Lower lobe of right lung (tissue), 2 donors: Measurements from ENCODE around the gene PEX3. TPM values are rescaled to one million over a fixed set of nuclear protein-coding genes. Genes with fewer than 3 reads are reported as not detected.

Experiments
- ATAC-seq, 2 donors: fragments of 200-7000 bp; cut with Tn5 transposase; one replicate each; pipeline ENCODE4 v1.9.1; 2020 to 2022; ENCODE audit warnings: mild to moderate bottlenecking in 2 of 2, moderate library complexity in 2 of 2
- DNase-seq: peaks from one replicate; pipeline ENCODE4 v3.0.0-alpha.2; 2020
- H3K27ac ChIP-seq: fragments of 200-600 bp; one replicate; pipeline ENCODE4 v1.8.0; 2022
- H3K27me3 ChIP-seq: fragments of 200-600 bp; one replicate; pipeline ENCODE4 v1.8.0; 2022; ENCODE audit warnings: low read depth
- H3K36me3 ChIP-seq: fragments of 200-600 bp; one replicate; pipeline ENCODE4 v1.8.0; 2022; ENCODE audit warnings: mild to moderate bottlenecking
- H3K4me1 ChIP-seq: fragments of 200-600 bp; one replicate; pipeline ENCODE4 v1.8.0; 2022
- H3K4me3 ChIP-seq: fragments of 200-600 bp; one replicate; pipeline ENCODE4 v1.8.0; 2022; ENCODE audit warnings: mild to moderate bottlenecking
- H3K9me3 ChIP-seq: fragments of 200-600 bp; one replicate; pipeline ENCODE4 v1.8.0; 2022
- CTCF ChIP-seq: fragments of 200-600 bp; IDR thresholded peaks from one replicate; pipeline ENCODE4 v1.8.0; 2022; ENCODE audit warnings: antibody characterized with exemption, mild to moderate bottlenecking
- intact Hi-C: fragments of 100-400 bp; cut with DNase I; formaldehyde crosslinking; loops from one replicate; pipeline ENCODE4 v1.11.0; 2022
- total RNA-seq: library from RNA; stranded (reverse); fragmentation: NEBNext Ultra II Directional; extraction: Animal tissue kit (Norgen Biotek cat#: 25700); gene quantifications from one replicate; pipeline ENCODE4 v1.2.1, GENCODE V29; 2021
- donor health status: DM: no; HTN: yes; CAD: no; lungs with severe emphysema.

The PEX3 gene
- total RNA-seq, 1 donor from 2014 or later: 14.7 TPM

- H3K36me3 ChIP-seq: no peaks in the 10 kb centered on the region
- H3K27ac ChIP-seq: peak overlapping the region; percentile 82
- peaks cover 18% of the 10 kb centered on the region for H3K4me1 ChIP-seq
- H3K27me3 ChIP-seq: no peaks in the 10 kb centered on the region
- ATAC-seq: no peak
- no peak for TF ChIP-seq CTCF
- H3K4me3 ChIP-seq: peak overlapping the region; percentile 79
- H3K9me3 ChIP-seq: no peaks in the 10 kb centered on the region
- no peak for DNase-seq
- intact Hi-C loops: no loop called here
These were observed 1.4 kb upstream of the PEX3 start for GRCh38 chr6:143449082-143449713.

- no peak for DNase-seq
These were observed 722 bp upstream of the PEX3 start for GRCh38 chr6:143449714-143450452.

GRCh38 chr6:143451531-143451930 lies 926 bp downstream of the PEX3 start:
- H3K36me3 ChIP-seq: no peaks in the 10 kb centered on the region
- DNase-seq (no peak), ATAC-seq (no peak)
- no peaks in the 10 kb centered on the region for H3K27me3 ChIP-seq
- peak overlapping the region; percentile 79 for H3K4me3 ChIP-seq
- intact Hi-C loops: no loop called here
- no peaks in the 10 kb centered on the region for H3K9me3 ChIP-seq
- peak overlapping the region; percentile 82 for H3K27ac ChIP-seq
- H3K4me1 ChIP-seq: peaks cover 18% of the 10 kb centered on the region
- TF ChIP-seq CTCF: no peak

More at GRCh38 chr6:143449714-143450452, 722 bp upstream of the PEX3 start:
- H3K4me3 ChIP-seq: peak overlapping the region; percentile 79
- H3K4me1 ChIP-seq: peaks cover 18% of the 10 kb centered on the region
- no peaks in the 10 kb centered on the region for H3K9me3 ChIP-seq
- no peaks in the 10 kb centered on the region for H3K27me3 ChIP-seq
- H3K27ac ChIP-seq: peak overlapping the region; percentile 82
- H3K36me3 ChIP-seq: no peaks in the 10 kb centered on the region
- peak; percentile 3 to 22 for ATAC-seq
- no peak for TF ChIP-seq CTCF
- intact Hi-C loops: no loop called here

DNA sequence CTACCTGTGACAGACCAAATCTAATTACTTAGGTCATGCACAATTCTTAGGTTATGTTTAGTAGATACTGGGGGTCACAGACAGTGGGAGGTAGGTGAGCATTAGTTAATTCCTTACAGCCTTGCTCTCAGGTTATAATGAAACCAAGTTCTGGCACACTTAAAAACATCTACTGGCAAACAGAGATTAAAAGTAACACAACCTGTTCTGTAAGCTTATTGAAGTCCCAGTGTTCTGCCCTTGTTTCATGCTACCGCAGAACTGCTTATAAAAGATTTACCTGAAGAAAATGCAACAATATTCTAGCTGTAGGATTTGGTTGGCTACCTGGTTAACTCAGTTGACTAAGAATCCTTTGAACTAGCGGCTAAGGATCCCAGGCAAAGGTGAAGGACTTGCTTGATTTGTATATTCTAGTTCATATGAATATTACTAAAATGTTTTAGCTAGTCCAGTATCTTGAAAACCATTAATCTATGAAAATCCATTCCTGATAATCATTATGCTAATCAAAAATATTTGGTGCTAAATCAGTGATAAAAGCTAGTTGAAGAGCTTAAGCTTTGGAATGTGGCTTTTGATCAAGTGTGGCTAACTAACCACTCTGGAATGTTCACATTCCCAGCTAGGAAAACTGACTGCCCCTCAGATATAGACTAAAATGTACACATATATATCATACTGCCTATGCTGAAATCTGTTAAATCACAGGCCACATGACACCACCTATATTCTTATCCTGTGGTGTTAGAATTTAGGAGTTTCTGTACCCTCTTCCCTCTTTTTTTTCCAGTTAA lies 7.2 kb downstream of the PEX3 start:
- H3K27ac ChIP-seq: peak overlapping the region; percentile 31
- intact Hi-C loops: no loop called here
- no peak for DNase-seq

More for the DNA sequence above, 7.2 kb downstream of the PEX3 start:
- H3K27me3 ChIP-seq: no peaks in the 10 kb centered on the region
- TF ChIP-seq CTCF: no peak
- H3K4me1 ChIP-seq: no peaks in the 10 kb centered on the region
- peaks cover 12% of the 10 kb centered on the region for H3K36me3 ChIP-seq
- H3K4me3 ChIP-seq: no peak overlapping the region
- peak; percentile 76 to 88 for ATAC-seq
- H3K9me3 ChIP-seq: no peaks in the 10 kb centered on the region
